Hepatocyte (in vitro differentiated cells): ENCODE measurements around the gene CCDC34.

Experiments used
- EZH2 ChIP-seq: fragments of 200-600 bp; sonication (generic); IDR thresholded peaks from 2 replicates; pipeline ENCODE4 v1.6.1; 2016; ENCODE audit warnings: antibody characterized with exemption, mild to moderate bottlenecking, borderline replicate concordance
- TF ChIP-seq, protein P1 (sequence below): fragments of 200-600 bp; sonication (generic); IDR thresholded peaks from 2 replicates; pipeline ENCODE4 v1.5.1; 2016; ENCODE audit warnings: antibody characterized with exemption, mild to moderate bottlenecking; ENCODE audit not compliant: poor library complexity

DNA sequence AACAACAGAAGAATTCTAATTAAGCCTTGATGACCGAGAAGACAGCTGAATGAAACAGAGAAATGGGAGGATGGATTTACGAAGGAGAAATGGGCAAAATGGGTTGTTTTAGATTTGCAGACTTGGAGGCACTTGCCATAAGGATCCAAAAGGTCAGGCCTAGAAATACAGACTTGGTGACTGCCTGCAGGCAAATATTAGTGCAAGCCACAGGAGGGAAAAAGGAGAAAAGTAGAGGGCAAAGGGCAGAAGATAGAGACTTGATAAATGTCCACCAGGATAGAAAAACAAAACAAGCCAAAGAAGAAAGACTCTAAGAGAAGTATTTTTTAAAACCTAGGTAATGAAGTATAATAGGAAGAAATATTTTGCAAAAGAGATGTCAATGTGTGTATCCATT, 13.1 kb downstream of the CCDC34 start:
- TF ChIP-seq EZH2 = no peak
- TF ChIP-seq, protein P1, sequence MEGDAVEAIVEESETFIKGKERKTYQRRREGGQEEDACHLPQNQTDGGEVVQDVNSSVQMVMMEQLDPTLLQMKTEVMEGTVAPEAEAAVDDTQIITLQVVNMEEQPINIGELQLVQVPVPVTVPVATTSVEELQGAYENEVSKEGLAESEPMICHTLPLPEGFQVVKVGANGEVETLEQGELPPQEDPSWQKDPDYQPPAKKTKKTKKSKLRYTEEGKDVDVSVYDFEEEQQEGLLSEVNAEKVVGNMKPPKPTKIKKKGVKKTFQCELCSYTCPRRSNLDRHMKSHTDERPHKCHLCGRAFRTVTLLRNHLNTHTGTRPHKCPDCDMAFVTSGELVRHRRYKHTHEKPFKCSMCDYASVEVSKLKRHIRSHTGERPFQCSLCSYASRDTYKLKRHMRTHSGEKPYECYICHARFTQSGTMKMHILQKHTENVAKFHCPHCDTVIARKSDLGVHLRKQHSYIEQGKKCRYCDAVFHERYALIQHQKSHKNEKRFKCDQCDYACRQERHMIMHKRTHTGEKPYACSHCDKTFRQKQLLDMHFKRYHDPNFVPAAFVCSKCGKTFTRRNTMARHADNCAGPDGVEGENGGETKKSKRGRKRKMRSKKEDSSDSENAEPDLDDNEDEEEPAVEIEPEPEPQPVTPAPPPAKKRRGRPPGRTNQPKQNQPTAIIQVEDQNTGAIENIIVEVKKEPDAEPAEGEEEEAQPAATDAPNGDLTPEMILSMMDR = no peak
